Activated CD8-positive, alpha-beta T cell treated with anti-CD3 and anti-CD28 coated beads for 36 hours (primary cell): ENCODE data around the gene LGI4. TPM values are rescaled to one million over a fixed set of nuclear protein-coding genes. Genes with fewer than 3 reads are reported as not detected.

Source experiments
- ATAC-seq: fragments of 200-7000 bp; cut with Tn5 transposase; one replicate; pipeline ENCODE4 v1.10.0; 2021; ENCODE audit warnings: mild to moderate bottlenecking, moderate library complexity
- CTCF ChIA-PET: fragments of 350-600 bp; sonication (Branson Sonifier 250); formaldehyde crosslinking; loops from one replicate; lab custom pipeline; 2021; ENCODE audit warnings: antibody characterized with exemption; lab: Charles Lee
- POLR2A ChIA-PET: fragments of 350-600 bp; sonication (Branson Sonifier 250); formaldehyde crosslinking; loops from one replicate; lab custom pipeline; 2021; ENCODE audit warnings: antibody characterized with exemption; lab: Charles Lee
- DNase-seq: peaks from one replicate; pipeline ENCODE4 v3.0.0-alpha.2; 2020
- H3K27ac Mint-ChIP-seq: one replicate; pipeline ENCODE4 v1.8.0; 2021; ENCODE audit warnings: mild to moderate bottlenecking, mixed read lengths
- H3K27me3 Mint-ChIP-seq: one replicate; pipeline ENCODE4 v1.8.0; 2021; ENCODE audit warnings: mixed read lengths
- H3K36me3 Mint-ChIP-seq: one replicate; pipeline ENCODE4 v1.8.0; 2021; ENCODE audit warnings: low read depth, mixed read lengths
- H3K4me1 Mint-ChIP-seq: one replicate; pipeline ENCODE4 v1.8.0; 2021; ENCODE audit warnings: low read depth, mixed read lengths
- H3K4me3 Mint-ChIP-seq: one replicate; pipeline ENCODE4 v1.8.0; 2021; ENCODE audit warnings: mild to moderate bottlenecking, moderate library complexity, mixed read lengths
- H3K9me3 Mint-ChIP-seq: one replicate; pipeline ENCODE4 v1.8.0; 2021; ENCODE audit warnings: mixed read lengths
- intact Hi-C: fragments of 100-400 bp; cut with micrococcal nuclease; formaldehyde crosslinking; loops from one replicate; pipeline ENCODE4 v1.10.0; 2022
- total RNA-seq, 2 experiments: library from RNA; stranded (reverse); gene quantifications; one replicate each; pipeline ENCODE4 v1.2.3, GENCODE V29; 2021
- TF ChIP-seq, protein P1 (sequence below): fragments of 200-600 bp; IDR thresholded peaks from one replicate; pipeline ENCODE4 v1.8.0; 2022; ENCODE audit warnings: antibody characterized with exemption, mild to moderate bottlenecking

LGI4 gene
- total RNA-seq, 2 experiments from 2014 or later = 0.25 to 0.27 TPM

DNA sequence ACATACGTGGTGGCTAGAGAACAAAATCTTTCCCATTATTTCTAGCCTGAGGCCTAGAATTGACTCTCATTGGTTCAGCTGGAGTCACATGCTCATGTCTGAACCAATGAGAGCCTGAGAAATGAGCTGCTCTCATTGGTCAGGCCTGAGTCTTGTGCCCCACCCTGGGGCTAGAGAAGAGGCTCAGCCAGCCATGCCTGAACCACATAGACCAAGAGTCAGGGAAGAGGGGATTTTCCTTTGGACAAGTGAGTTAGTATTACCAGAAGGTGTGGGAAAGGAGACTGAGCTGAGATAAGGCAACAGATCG lies 26.5 kb upstream of the LGI4 start:
- peaks cover 48% of the 10 kb centered on the region for H3K4me1 Mint-ChIP-seq
- intact Hi-C loops = no loop called here
- ATAC-seq = no peak

GRCh38 chr19:35160629-35161433 lies 26.0 kb upstream of the LGI4 start:
- H3K4me1 Mint-ChIP-seq = peaks cover 48% of the 10 kb centered on the region
- no peaks in the 10 kb centered on the region for H3K27me3 Mint-ChIP-seq
- ChIA-PET POLR2A (interaction anchor here (0.8 to 3.2 kb wide), 4 partner anchors 12 to 101 kb away, joined by 3 to 17 read pairs (median 4); no protein-coding TSS in a partner anchor), CTCF (interaction anchor here (0.8 to 1.5 kb wide), 3 partner anchors 19 to 108 kb away, joined by 3 to 4 read pairs (median 3); partner anchors contain the start of gene USF2)
- ATAC-seq (no peak), DNase-seq (no peak)
- H3K4me3 Mint-ChIP-seq = no peak overlapping the region
- TF ChIP-seq, protein P1, sequence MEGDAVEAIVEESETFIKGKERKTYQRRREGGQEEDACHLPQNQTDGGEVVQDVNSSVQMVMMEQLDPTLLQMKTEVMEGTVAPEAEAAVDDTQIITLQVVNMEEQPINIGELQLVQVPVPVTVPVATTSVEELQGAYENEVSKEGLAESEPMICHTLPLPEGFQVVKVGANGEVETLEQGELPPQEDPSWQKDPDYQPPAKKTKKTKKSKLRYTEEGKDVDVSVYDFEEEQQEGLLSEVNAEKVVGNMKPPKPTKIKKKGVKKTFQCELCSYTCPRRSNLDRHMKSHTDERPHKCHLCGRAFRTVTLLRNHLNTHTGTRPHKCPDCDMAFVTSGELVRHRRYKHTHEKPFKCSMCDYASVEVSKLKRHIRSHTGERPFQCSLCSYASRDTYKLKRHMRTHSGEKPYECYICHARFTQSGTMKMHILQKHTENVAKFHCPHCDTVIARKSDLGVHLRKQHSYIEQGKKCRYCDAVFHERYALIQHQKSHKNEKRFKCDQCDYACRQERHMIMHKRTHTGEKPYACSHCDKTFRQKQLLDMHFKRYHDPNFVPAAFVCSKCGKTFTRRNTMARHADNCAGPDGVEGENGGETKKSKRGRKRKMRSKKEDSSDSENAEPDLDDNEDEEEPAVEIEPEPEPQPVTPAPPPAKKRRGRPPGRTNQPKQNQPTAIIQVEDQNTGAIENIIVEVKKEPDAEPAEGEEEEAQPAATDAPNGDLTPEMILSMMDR = no peak
- peak overlapping the region; percentile 30 for H3K27ac Mint-ChIP-seq
- H3K36me3 Mint-ChIP-seq = peaks cover 100% of the 10 kb centered on the region
- intact Hi-C loops = no loop called here
- H3K9me3 Mint-ChIP-seq = peaks cover 40% of the 10 kb centered on the region

More for the DNA sequence above, 26.5 kb upstream of the LGI4 start:
- H3K9me3 Mint-ChIP-seq = peaks cover 45% of the 10 kb centered on the region
- DNase-seq = no peak
- POLR2A ChIA-PET = interaction anchor here (0.8 to 3.2 kb wide), 4 partner anchors 11 to 100 kb away, joined by 3 to 17 read pairs (median 4); no protein-coding TSS in a partner anchor
- H3K27me3 Mint-ChIP-seq = no peaks in the 10 kb centered on the region
- TF ChIP-seq, protein P1 = no peak
- CTCF ChIA-PET = interaction anchor here (0.8 to 1.5 kb wide), 3 partner anchors 19 to 108 kb away, joined by 3 to 4 read pairs (median 3); partner anchors contain the start of gene USF2
- peaks cover 100% of the 10 kb centered on the region for H3K36me3 Mint-ChIP-seq
- H3K27ac Mint-ChIP-seq = peak overlapping the region; percentile 30
- H3K4me3 Mint-ChIP-seq = no peak overlapping the region

- ATAC-seq (no peak), DNase-seq (no peak)
- TF ChIP-seq, protein P1 = no peak
- Mint-ChIP-seq H3K4me1 (peaks cover 44% of the 10 kb centered on the region), H3K36me3 (peaks cover 96% of the 10 kb centered on the region), H3K27me3 (no peaks in the 10 kb centered on the region), H3K27ac (peak overlapping the region; percentile 75), H3K4me3 (no peak overlapping the region), H3K9me3 (peaks cover 28% of the 10 kb centered on the region)
- intact Hi-C loops = no loop called here
- ChIA-PET POLR2A (interaction anchor here (0.8 to 1.5 kb wide), 2 partner anchors 14 to 17 kb away, joined by 3 read pairs; no protein-coding TSS in a partner anchor), CTCF (interaction anchor here (1.2 to 1.5 kb wide), 2 partner anchors 24 to 109 kb away, joined by 3 read pairs; partner anchors contain the start of gene USF2)
Measured at GRCh38 chr19:35159606-35160005, 24.7 kb upstream of the LGI4 start.

- TF ChIP-seq, protein P1 = no peak
- DNase-seq (no peak), ATAC-seq (no peak)
- peaks cover 74% of the 10 kb centered on the region for H3K36me3 Mint-ChIP-seq
- peak overlapping the region; percentile 99 for H3K27ac Mint-ChIP-seq
- ChIA-PET CTCF (interaction anchor here (1.0 kb wide), 1 partner anchor 30 kb away, joined by 3 read pairs; no protein-coding TSS in a partner anchor), POLR2A (interaction anchor here (0.9 to 2.0 kb wide), 3 partner anchors 10 to 49 kb away, joined by 3 to 9 read pairs (median 4); no protein-coding TSS in a partner anchor)
- intact Hi-C loops = no loop called here
- H3K4me1 Mint-ChIP-seq = peaks cover 49% of the 10 kb centered on the region
- peak overlapping the region; percentile 95 for H3K4me3 Mint-ChIP-seq
- H3K27me3 Mint-ChIP-seq = no peaks in the 10 kb centered on the region
- peaks cover 11% of the 10 kb centered on the region for H3K9me3 Mint-ChIP-seq
Measured at GRCh38 chr19:35157431-35157830, 22.6 kb upstream of the LGI4 start.

GRCh38 chr19:35156673-35157014 lies 21.8 kb upstream of the LGI4 start:
- DNase-seq = no peak
- Mint-ChIP-seq H3K27ac (peak overlapping the region; percentile 99), H3K4me3 (peak overlapping the region; percentile 95), H3K4me1 (peaks cover 52% of the 10 kb centered on the region), H3K36me3 (peaks cover 66% of the 10 kb centered on the region), H3K9me3 (peaks cover 5% of the 10 kb centered on the region), H3K27me3 (no peaks in the 10 kb centered on the region)
- no peak for ATAC-seq
- ChIA-PET CTCF (interaction anchor here (6.2 kb wide), 1 partner anchor 15 kb away, joined by 57 read pairs; the partner anchor contains the start of gene FXYD7), POLR2A (interaction anchor here (0.6 to 1.5 kb wide), 4 partner anchors 10 to 15 kb away, joined by 3 to 9 read pairs (median 5); no protein-coding TSS in a partner anchor)
- TF ChIP-seq, protein P1 = no peak
- intact Hi-C loops = no loop called here
